GM19099 (cell line): ENCODE measurements around the gene MZF1.

Source experiments
- POLR2A ChIP-seq: IDR thresholded peaks from 3 replicates; pipeline ENCODE4 v1.6.1; 2011; ENCODE audit warnings: low read depth; ENCODE audit not compliant: insufficient read length; ENCODE audit errors: extremely low read depth

Gene MZF1

GRCh38 chr19:58513694-58514563, 59.2 kb downstream of the MZF1 start:
- peak; percentile 85 for TF ChIP-seq POLR2A

GRCh38 chr19:58513213-58513693, 59.9 kb downstream of the MZF1 start:
- no peak for TF ChIP-seq POLR2A
